NK-92 (cell line): ENCODE data around the gene TUBB4B.

Experiments used
- DNase-seq: peaks from one replicate; lab custom pipeline; 2025; ENCODE audit not compliant: unreplicated experiment; lab: John Stamatoyannopoulos, UW

Gene TUBB4B

DNA sequence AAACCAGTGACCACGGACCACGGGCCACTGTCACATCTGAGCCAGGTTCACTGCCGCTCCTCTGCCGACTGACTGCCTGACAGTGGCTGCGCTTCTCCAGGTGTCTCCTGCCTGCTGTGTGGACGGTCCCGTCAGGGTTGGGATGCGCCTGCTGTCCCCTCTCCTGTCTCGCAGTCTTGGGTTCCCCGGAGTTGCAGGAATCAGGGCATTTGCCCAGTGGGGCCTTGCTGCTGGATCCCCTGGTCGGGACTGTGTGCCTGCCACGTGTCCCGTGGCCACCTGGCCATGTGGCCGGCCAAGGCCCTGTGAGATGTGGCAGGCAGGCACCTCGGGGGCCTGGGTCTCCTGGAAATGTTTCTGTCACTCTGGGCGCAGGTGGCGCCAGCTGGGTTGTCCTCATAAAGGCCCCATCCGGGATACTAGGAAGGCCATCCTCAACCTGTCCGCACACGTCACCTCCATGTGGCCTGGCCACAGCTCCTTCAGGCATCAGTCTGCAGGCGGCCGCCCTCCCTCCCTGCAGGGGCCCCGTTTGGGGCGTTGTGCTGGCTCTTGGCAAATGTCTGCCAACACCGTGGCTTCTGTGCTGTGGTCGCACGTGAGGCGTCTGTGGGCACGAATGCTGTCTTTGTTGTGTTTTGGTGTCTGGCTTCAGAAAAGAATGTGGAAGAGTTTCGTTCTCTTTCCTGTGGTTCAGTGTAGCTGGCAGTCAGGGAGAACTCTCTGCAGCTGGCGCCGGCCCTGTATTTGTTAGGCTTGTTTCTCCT is 30.0 kb downstream of the TUBB4B start:
- DNase-seq, result no peak

GRCh38 chr9:137271696-137272076 is 30.6 kb downstream of the TUBB4B start:
- DNase-seq, result no peak

DNA sequence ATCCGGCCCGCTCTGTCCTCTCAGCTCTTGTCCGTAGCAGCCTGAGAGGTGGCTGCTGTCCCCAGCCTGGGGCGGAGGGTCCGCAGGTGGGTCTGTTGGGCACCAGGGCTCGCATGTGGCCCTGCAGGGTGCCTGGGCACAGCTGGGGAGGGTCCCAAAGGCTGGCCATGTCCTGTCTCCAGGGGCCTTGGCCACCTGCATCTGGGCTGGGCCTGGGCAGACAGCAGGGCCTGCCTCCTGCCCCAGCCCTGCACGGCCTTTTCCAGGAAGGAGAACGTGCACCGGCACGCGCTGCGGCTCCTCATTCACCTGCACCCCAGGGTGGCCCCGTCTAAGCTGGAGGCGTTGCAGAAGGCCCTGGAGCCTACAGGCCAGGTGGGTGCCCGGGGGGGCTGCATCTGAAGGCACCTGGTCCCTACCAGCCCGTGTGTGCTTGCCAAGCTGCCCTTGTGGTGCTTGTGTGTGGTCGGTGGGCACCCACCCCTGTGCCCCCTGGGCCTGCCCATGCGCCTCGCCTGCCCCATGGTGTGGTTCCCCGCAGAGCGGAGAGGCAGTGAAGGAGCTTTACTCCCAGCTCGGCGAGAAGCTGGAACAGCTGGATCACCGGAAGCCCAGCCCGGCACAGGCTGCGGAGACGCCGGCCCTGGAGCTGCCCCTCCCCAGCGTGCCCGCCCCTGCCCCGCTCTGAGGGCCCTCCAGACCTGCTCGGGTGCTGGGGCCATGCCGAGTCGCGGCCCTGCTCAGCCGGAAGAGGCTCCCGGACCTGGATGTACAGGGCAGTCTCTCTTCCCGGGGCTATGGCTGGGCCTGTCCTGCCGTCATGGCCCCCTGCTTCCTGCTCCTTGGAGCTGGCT is 31.4 kb downstream of the TUBB4B start:
- no peak for DNase-seq

DNA sequence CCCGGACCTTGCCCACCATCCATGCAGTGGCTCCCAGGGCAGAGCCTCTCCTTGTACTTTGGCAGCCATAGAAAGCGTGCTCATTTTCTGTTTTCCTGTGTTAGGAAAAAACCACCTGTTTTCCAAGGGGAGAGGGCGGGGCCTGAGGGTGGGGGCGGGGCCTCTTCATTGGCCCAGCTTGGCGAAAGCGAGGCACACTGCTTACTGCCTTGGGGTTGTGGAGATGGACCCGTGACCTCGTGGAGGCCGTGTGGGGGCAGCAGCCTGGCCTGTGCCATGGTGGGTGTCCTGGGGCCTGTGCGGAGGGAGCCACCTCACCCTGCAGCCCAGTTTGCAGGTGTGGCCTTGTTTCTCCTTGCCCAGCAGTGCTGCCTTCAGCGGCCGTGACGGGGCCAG is 32.0 kb downstream of the TUBB4B start:
- DNase-seq, result no peak

- DNase-seq, result no peak
These were observed 32.7 kb downstream of the TUBB4B start for GRCh38 chr9:137273611-137274320.

- DNase-seq, result no peak
These were observed 34.1 kb downstream of the TUBB4B start for GRCh38 chr9:137275203-137275587.

DNA sequence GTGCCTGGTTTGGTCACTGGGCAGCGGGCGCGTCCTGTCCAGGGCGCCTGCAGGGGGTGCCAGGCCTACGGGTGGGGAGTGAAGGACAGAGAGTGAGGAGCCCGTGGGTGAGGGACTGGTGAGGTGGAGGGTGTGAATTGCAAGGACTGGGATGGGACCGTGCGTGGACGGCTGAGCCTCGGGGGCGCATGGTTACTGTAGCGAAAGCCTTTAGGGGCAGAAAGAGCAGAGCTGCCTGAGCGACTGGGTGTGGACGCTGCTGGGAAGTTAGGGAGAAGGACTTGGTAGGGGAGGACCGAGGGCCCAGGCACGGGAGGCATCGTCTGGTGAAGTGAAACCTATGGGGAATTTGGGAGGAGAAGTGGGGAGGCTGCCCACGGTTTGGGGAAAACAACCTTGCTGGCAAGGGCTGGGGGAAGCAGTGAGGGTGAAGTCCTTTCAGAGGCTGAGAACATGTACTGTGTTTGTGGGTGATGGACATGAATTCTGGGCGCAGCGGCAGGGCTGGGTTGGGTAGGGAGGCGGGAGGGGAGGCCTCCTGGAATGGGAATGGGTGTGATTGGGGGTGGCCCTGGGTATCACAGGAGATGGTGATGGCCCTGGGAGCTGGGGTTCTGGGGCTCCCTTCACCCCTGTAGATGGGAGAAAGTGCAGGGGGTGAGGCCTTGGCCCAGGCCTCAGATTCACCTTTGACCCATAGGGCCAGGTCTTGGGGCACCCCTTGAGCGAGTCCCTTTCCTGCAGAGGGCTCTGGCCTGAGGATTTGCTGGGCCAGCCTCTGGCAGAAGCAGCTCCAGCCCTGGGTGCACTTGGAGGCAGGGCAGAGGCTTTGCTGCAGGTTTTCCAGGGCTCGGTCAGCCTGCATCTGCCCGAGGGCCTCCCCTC is 34.7 kb downstream of the TUBB4B start:
- no peak for DNase-seq

GRCh38 chr9:137276473-137277328 is 35.6 kb downstream of the TUBB4B start:
- DNase-seq, result no peak

DNA sequence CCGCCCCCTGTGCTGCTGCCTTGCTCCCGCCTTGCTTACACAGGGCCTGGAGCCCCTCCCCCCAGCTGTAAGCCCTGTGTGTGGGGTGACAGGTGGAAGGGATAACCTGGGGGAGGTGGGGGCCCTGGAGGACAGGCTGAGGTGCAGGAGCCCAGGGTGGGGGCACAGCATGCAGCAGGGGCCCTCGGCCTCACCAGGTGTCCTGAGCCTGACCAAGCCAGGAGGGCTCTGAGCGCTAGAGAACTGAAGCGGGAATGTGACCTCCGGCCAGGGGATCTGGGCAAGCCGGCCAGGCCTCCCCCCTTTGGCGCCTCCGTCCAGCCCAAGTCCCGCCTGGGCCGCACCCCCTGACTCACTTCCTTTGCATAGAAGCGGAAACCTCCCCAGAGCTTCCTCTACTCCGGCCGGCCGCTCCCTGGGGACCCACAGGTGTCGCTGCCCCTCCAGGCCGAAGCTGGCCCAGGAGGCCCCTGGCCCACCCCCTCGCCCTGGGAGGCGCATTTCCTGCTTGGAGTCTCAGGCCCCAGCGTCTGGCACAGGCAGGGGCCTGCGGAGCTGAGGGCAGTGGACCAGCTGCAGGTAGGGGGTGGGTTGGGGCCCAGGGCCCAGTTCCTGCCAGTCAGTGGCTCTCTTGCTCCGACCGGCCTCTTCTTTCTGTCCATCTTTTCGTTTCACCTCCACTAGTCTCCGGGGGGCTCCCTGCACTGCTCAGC is 36.4 kb downstream of the TUBB4B start, which contains the start of gene TOR4A:
TSS of gene TOR4A (plus strand) at position 398 of the 713 bp plus-strand sequence. CDS start 964 bp downstream, outside the sequence.
- DNase-seq, result no peak

GRCh38 chr9:137278061-137278701 is 37.1 kb downstream of the TUBB4B start:
- no peak for DNase-seq

GRCh38 chr9:137278721-137279711 is 37.9 kb downstream of the TUBB4B start:
- no peak for DNase-seq

- no peak for DNase-seq
These were observed 38.8 kb downstream of the TUBB4B start for GRCh38 chr9:137279741-137280473.

GRCh38 chr9:137280474-137281344 is 39.6 kb downstream of the TUBB4B start:
- DNase-seq, result no peak

GRCh38 chr9:137281345-137282116 is 40.4 kb downstream of the TUBB4B start:
- DNase-seq, result no peak

GRCh38 chr9:137286975-137287383 is 45.9 kb downstream of the TUBB4B start:
- DNase-seq, result no peak
